Astrocyte (in vitro differentiated cells and primary cell): ENCODE data around the gene KLK12. TPM values are rescaled to one million over a fixed set of nuclear protein-coding genes. Genes with fewer than 3 reads are reported as not detected.

Experiments
- DNase-seq: peaks from one replicate; pipeline ENCODE4 v3.0.0-alpha.2; 2010; ENCODE audit warnings: low read depth
- FAIRE-seq: peaks from 2 replicates; lab custom pipeline; 2011; peaks lifted over from hg19 to GRCh38; lab: Jason Lieb, UNC
- H2AFZ ChIP-seq: 2 replicates; pipeline ENCODE4 v1.6.0; 2012; ENCODE audit warnings: low read depth, low read length, inconsistent platforms
- H3K27ac ChIP-seq: 2 replicates; pipeline ENCODE4 v1.5.1; 2011; ENCODE audit warnings: low read depth, low read length, inconsistent platforms
- H3K27me3 ChIP-seq: 2 replicates; pipeline ENCODE4 v1.6.0; 2011; ENCODE audit warnings: low read length, inconsistent platforms; ENCODE audit not compliant: insufficient read depth
- H3K36me3 ChIP-seq: 2 replicates; pipeline ENCODE4 v1.5.1; 2011; ENCODE audit warnings: low read length, inconsistent platforms; ENCODE audit not compliant: insufficient read depth
- H3K4me1 ChIP-seq: 2 replicates; pipeline ENCODE4 v1.5.1; 2011; ENCODE audit warnings: low read length, inconsistent platforms; ENCODE audit not compliant: insufficient read depth
- H3K4me2 ChIP-seq: 2 replicates; pipeline ENCODE4 v1.6.0; 2012; ENCODE audit warnings: low read length, inconsistent platforms
- H3K4me3 ChIP-seq: 2 replicates; pipeline ENCODE4 v1.5.1; 2011; ENCODE audit warnings: low read depth, mild to moderate bottlenecking, low read length, inconsistent platforms; ENCODE audit not compliant: insufficient read depth
- H3K79me2 ChIP-seq: 2 replicates; pipeline ENCODE4 v1.6.0; 2012; ENCODE audit warnings: mild to moderate bottlenecking, low read length, inconsistent platforms; ENCODE audit not compliant: insufficient read depth
- H3K9ac ChIP-seq: 2 replicates; pipeline ENCODE4 v1.6.0; 2012; ENCODE audit warnings: mild to moderate bottlenecking, low read length, inconsistent platforms
- H3K9me3 ChIP-seq: 2 replicates; pipeline ENCODE4 v1.5.1; 2012; ENCODE audit warnings: low read depth, mild to moderate bottlenecking, low read length, inconsistent platforms; ENCODE audit not compliant: insufficient read depth
- H4K20me1 ChIP-seq: 2 replicates; pipeline ENCODE4 v1.6.0; 2012; ENCODE audit warnings: low read length, inconsistent platforms; ENCODE audit not compliant: insufficient read depth
- H3K27ac Mint-ChIP-seq: one replicate; pipeline ENCODE4 v1.8.0; 2021; ENCODE audit warnings: mild to moderate bottlenecking, mixed read lengths; ENCODE audit not compliant: unreplicated experiment
- H3K27me3 Mint-ChIP-seq: one replicate; pipeline ENCODE4 v1.8.0; 2021; ENCODE audit warnings: low read depth, mixed read lengths; ENCODE audit not compliant: unreplicated experiment
- H3K36me3 Mint-ChIP-seq: one replicate; pipeline ENCODE4 v1.8.0; 2021; ENCODE audit warnings: low read depth, mixed read lengths; ENCODE audit not compliant: unreplicated experiment
- H3K4me1 Mint-ChIP-seq: one replicate; pipeline ENCODE4 v1.8.0; 2021; ENCODE audit warnings: low read depth, mixed read lengths; ENCODE audit not compliant: unreplicated experiment
- H3K4me3 Mint-ChIP-seq: one replicate; pipeline ENCODE4 v1.8.0; 2021; ENCODE audit warnings: mild to moderate bottlenecking, moderate library complexity, mixed read lengths; ENCODE audit not compliant: unreplicated experiment
- H3K9me3 Mint-ChIP-seq: one replicate; pipeline ENCODE4 v1.8.0; 2021; ENCODE audit warnings: mild to moderate bottlenecking, mixed read lengths; ENCODE audit not compliant: unreplicated experiment
- EZH2 ChIP-seq: IDR thresholded peaks from 2 replicates; pipeline ENCODE4 v1.6.1; 2012; ENCODE audit warnings: mild to moderate bottlenecking, low read length, inconsistent platforms; ENCODE audit not compliant: insufficient read depth
- total RNA-seq: library from RNA; stranded (reverse); gene quantifications from 2 replicates; pipeline ENCODE4 v1.2.1, GENCODE V29; 2021
- TF ChIP-seq, protein P1 (sequence below): IDR thresholded peaks from 2 replicates; pipeline ENCODE4 v1.5.1; 2011; ENCODE audit warnings: low read depth, mild to moderate bottlenecking, inconsistent platforms, low read length, moderate library complexity; ENCODE audit not compliant: insufficient read depth

Gene KLK12
- total RNA-seq, 1 donor from 2014 or later, result not detected

DNA sequence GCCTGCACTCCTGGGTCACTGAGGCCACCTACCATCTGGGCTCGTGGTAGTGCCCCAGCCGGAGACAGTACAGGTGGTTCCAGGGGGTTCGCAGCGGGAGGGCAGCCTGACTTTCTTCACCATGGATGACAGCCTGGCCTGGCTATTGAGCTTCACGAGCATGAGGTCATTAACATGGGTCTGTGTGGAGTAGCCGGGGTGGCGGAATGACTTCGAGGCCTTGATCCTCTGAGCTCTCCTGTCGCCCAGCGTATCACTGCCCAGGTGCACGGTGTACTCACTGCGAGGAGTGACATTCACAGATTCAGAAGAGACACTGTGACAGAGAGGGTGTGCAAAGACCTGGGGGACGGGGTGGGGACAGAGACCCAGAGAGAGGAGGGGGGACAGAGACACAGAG, 54.6 kb downstream of the KLK12 start:
- Histone ChIP-seq H3K27me3 (no peaks in the 10 kb centered on the region), H2AFZ (no peak overlapping the region), H3K9me3 (no peaks in the 10 kb centered on the region), H3K4me3 (no peak overlapping the region), H3K79me2 (no peaks in the 10 kb centered on the region), H4K20me1 (no peaks in the 10 kb centered on the region), H3K27ac (no peak overlapping the region), H3K36me3 (no peaks in the 10 kb centered on the region), H3K9ac (no peak overlapping the region), H3K4me1 (no peaks in the 10 kb centered on the region), H3K4me2 (no peak overlapping the region)
- Mint-ChIP-seq H3K36me3 (peaks cover 2% of the 10 kb centered on the region), H3K27me3 (peaks cover 34% of the 10 kb centered on the region), H3K4me3 (no peak overlapping the region), H3K27ac (no peak overlapping the region), H3K4me1 (no peaks in the 10 kb centered on the region), H3K9me3 (no peaks in the 10 kb centered on the region)
- no peak for FAIRE-seq
- TF ChIP-seq, protein P1, sequence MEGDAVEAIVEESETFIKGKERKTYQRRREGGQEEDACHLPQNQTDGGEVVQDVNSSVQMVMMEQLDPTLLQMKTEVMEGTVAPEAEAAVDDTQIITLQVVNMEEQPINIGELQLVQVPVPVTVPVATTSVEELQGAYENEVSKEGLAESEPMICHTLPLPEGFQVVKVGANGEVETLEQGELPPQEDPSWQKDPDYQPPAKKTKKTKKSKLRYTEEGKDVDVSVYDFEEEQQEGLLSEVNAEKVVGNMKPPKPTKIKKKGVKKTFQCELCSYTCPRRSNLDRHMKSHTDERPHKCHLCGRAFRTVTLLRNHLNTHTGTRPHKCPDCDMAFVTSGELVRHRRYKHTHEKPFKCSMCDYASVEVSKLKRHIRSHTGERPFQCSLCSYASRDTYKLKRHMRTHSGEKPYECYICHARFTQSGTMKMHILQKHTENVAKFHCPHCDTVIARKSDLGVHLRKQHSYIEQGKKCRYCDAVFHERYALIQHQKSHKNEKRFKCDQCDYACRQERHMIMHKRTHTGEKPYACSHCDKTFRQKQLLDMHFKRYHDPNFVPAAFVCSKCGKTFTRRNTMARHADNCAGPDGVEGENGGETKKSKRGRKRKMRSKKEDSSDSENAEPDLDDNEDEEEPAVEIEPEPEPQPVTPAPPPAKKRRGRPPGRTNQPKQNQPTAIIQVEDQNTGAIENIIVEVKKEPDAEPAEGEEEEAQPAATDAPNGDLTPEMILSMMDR, result no peak
- no peak for TF ChIP-seq EZH2
- DNase-seq, result no peak

DNA sequence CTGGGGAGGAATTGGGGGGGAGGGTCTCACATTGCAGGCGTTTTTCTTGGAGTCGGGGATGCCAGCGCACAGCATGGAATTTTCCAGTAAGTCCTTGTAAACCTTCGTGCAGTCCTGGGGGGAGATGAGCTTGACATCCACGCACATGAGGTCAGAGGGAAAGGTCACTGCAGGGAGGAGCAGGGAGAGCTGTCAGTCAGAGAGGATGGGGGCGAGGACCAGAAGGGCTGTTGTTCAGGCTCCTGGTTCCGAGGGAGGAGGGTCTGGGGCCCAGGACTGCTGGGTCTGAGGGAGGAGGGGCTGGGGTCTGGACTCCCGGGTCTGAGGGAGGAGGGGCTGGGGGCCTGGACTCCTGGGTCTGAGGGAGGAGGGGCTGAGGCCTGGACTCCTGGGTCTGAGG, 55.0 kb downstream of the KLK12 start:
- no peaks in the 10 kb centered on the region for H3K4me1 ChIP-seq
- no peak for DNase-seq
- no peak overlapping the region for H3K4me2 ChIP-seq
- Mint-ChIP-seq H3K9me3 (no peaks in the 10 kb centered on the region), H3K27me3 (peaks cover 34% of the 10 kb centered on the region), H3K4me3 (no peak overlapping the region), H3K4me1 (no peaks in the 10 kb centered on the region), H3K36me3 (peaks cover 2% of the 10 kb centered on the region), H3K27ac (no peak overlapping the region)
- no peaks in the 10 kb centered on the region for H3K27me3 ChIP-seq
- H3K9ac ChIP-seq, result no peak overlapping the region
- no peak overlapping the region for H3K27ac ChIP-seq
- TF ChIP-seq, protein P1, result no peak
- TF ChIP-seq EZH2, result no peak
- H2AFZ ChIP-seq, result no peak overlapping the region
- no peaks in the 10 kb centered on the region for H4K20me1 ChIP-seq
- no peaks in the 10 kb centered on the region for H3K79me2 ChIP-seq
- H3K9me3 ChIP-seq, result no peaks in the 10 kb centered on the region
- no peak for FAIRE-seq
- no peaks in the 10 kb centered on the region for H3K36me3 ChIP-seq
- no peak overlapping the region for H3K4me3 ChIP-seq

Other genes with a start within 250 kb of the KLK12 start
- not detected in 2 replicates for gene ACP4, start 244.6 kb downstream of the KLK12 start, total RNA-seq
- gene KLK1, start 211.2 kb downstream of the KLK12 start, total RNA-seq, result not detected in 2 replicates
- not detected in 2 replicates for gene KLK15, start 201.4 kb downstream of the KLK12 start, total RNA-seq
- gene KLK3, start 180.1 kb downstream of the KLK12 start, total RNA-seq, result not detected in 2 replicates
- not detected in 2 replicates for gene KLK2, start 161.6 kb downstream of the KLK12 start, total RNA-seq
- gene KLK4, start 123.6 kb downstream of the KLK12 start, total RNA-seq, result not detected in 2 replicates
- not detected in 2 replicates for gene KLK5, start 82.0 kb downstream of the KLK12 start, total RNA-seq
- 2.7 and 3.5 TPM in 2 replicates for gene KLK6, start 65.4 kb downstream of the KLK12 start, total RNA-seq
- gene KLK7, start 51.1 kb downstream of the KLK12 start, total RNA-seq, result not detected in 2 replicates
- gene KLK8, start 33.4 kb downstream of the KLK12 start, total RNA-seq, result not detected in 2 replicates
- 0.19 and 0.30 TPM in 2 replicates for gene KLK10, start 15.3 kb downstream of the KLK12 start, total RNA-seq
- not detected in 2 replicates for gene KLK11, start 8.4 kb downstream of the KLK12 start, total RNA-seq
- 0.32 TPM in 1 of 2 replicates, not detected in the other for gene KLK13, start 30.1 kb upstream of the KLK12 start, total RNA-seq
- gene KLK14, start 47.9 kb upstream of the KLK12 start, total RNA-seq, result 0.23 and 0.31 TPM in 2 replicates
- gene CTU1, start 73.4 kb upstream of the KLK12 start, total RNA-seq, result 6.4 and 7.4 TPM in 2 replicates
- not detected in 2 replicates for gene SIGLEC9, start 89.9 kb upstream of the KLK12 start, total RNA-seq
- gene SIGLEC7, start 107.3 kb upstream of the KLK12 start, total RNA-seq, result not detected in 2 replicates
- not detected in 2 replicates for gene CD33, start 190.1 kb upstream of the KLK12 start, total RNA-seq
- not detected in 2 replicates for gene SIGLECL1, start 216.1 kb upstream of the KLK12 start, total RNA-seq